Measurements from ENCODE around the gene ZNF692.
"Not testable (repeated sequence)": the region's sequence is repeated elsewhere in the genome, so short reads cannot be mapped to it uniquely, and the experiment has no call there.

The ZNF692 gene

GRCh38 chr1:248804771-248805681 is 53.9 kb downstream of the ZNF692 start:
- DNase-seq, result no peak

GRCh38 chr1:248803501-248803900 is 55.4 kb downstream of the ZNF692 start:
- DNase-seq, result not testable (repeated sequence)

GRCh38 chr1:248802454-248802853 is 56.4 kb downstream of the ZNF692 start:
- DNase-seq, result no peak

- DNase-seq, result no peak
These were observed 58.4 kb downstream of the ZNF692 start for GRCh38 chr1:248800459-248800858.
